NCI-H748 treated with DMSO at 0.1 percent for 48 hours (cell line): ENCODE data around the gene ANXA9.
A peak's percentile ranks its signal among the peaks of the same experiment; 100 is the strongest.

Experiments used
- DNase-seq: peaks from one replicate; lab custom pipeline; 2025; lab: John Stamatoyannopoulos, UW

Gene ANXA9

GRCh38 chr1:151005729-151006319 lies 23.7 kb downstream of the ANXA9 start:
- DNase-seq, result no peak

DNA sequence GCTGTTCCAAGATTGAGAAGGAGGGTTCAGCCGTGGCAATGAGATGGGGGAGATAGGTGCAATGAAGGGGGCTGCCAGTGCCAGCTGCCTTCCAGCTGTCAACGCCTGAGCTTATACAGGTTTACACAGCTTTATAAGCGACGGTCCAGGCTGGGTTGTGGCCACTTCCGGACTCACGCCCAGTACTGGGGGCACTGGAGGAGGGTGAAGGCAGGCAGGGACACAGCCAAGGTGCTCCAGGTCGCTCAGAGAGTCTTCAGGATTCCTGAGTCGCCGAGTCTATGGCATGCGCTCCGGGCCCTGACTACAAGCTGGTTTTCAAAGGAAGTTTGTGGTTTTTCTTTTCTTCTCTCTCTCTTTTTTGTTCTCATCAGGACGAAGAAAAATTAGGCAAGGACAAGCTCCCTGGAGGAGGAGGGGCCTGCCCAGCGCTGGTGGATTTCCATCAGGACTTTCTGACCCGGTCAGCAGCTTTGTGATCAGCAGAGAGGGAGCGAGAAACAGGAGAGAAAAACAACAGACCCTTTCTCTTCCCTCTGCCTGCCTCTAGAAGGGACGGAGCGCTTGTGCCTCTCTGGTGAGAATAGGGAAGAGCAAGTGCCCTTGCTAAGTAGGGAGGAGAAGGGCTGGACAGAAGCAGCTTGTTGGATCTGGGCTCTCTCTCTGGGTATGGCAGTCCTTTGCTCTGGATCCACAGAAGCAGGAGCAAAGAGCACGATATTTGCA lies 24.4 kb downstream of the ANXA9 start, which contains the start of gene MINDY1:
TSS of gene MINDY1 (minus strand) at position 576 of the 726 bp plus-strand sequence. CDS start 4,285 bp downstream, outside the sequence.
- peak; percentile 65 for DNase-seq

DNA sequence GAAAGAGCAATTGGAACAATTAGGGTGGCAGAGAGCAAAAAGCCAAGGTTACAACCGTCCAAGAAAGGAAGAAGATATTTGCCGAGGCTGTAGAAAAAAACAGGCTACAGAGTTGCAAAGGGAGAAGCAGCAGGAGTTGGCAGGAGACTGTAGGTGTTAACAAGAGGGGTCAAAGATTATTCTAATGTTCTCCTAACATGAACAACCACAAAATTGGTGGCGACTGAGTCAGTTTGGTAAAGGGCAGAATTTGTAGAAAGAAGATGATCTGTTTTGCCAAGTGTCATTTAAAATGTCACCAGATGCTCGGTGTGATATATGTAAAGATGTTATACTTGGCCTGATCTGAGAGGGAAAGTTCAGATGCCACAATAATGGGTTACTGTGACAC lies 25.8 kb downstream of the ANXA9 start:
- DNase-seq, result no peak

DNA sequence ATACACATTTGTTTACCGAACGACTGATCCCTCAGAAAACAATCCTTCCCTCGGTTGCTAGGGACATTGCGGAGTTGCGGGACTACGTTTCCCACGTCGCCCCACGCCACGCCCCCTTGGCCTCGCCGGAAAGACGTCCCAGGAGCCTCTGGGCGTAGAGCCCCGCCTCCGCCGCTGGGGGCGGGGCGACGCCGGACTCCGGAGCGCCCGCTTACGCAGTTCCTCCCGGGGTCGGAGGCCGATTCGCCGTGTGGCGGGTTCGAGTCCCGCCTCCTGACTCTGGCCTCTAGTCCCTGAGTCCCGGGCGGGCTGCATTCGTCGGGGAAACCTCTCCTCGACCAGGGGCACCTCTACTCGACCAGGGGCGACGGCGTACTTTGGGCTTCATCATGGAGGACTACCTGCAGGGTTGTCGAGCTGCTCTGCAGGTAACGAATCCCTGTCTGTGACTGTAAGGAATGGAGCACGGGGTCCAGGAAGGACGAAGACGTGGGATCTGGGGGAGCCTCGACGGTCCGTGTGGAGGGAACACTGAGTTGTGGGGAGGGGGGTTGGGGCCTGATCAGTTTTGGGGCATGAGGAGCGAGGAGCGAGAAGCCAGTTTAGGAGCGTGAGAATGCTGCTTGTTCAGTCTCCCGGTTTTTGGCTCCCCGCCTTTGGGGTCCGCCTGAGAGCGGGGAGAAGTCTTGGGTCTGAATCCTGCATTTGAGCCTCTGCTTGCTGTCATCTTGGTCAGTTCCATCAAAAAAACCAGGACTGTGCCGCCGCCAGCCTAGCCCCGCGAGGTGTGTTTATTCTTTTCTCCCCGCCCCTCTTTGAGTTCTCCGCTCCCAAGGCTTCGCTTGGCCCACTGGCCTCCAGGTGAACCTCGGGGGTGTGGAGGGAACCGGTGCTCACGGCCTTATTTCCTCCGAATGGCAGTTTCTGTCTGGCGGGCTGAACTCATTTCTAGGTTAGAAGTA lies 26.4 kb downstream of the ANXA9 start, which contains the start of gene PRUNE1:
TSS of gene PRUNE1 (plus strand) at position 206 of the 962 bp plus-strand sequence. CDS start at position 390, 184 bp downstream.
- DNase-seq, result peak; percentile 89

DNA sequence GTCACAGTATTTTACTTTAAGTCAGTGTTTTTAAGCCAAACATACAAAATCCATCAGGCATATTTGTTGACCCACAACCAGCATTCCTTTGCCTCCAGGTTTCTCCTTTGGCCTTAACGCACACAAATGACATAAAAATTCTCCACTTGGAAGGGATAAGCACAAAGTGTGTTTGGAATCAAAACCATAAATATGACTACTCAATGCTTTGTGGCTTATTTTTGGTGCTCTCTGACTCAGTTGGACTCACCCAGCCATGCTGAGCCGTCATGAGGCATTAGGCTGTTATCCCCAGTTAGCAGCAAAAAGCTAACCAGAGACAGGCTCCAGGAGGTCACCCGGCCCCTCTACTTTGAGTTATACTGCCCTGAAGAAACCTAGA lies 27.1 kb downstream of the ANXA9 start:
- DNase-seq, result no peak

DNA sequence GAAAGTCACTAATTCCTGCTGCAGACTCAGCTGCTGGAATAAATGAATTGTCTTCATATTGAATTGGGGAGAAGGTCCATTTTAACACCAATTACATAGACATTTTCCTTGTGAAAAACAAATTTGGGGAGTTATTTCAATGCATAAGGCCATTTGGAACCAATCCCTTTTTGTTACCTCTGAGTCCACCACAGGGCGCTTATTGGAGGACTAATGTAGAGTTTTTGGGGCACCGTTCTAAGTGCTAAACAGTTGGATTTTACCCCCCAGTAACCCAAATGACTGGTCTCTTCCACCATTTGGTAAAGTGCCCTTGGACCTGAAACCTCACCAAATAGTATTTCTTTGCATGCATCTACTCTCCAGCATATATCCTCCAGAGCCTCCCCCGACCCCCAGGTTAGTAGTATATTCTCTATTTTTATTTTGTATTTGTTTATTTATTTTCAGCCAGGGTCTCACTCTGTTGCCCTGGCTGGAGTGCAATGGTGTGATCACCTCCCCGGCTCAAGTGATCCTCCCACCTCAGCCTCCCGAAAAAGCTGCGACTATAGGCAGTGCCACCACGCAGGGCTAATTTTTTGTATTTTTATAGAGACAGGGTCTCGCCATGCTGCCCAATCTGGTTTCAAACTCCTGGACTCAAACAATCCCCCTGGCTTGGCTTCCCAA lies 27.7 kb downstream of the ANXA9 start:
- DNase-seq, result no peak

GRCh38 chr1:151010346-151010726 lies 28.2 kb downstream of the ANXA9 start:
- DNase-seq, result no peak

DNA sequence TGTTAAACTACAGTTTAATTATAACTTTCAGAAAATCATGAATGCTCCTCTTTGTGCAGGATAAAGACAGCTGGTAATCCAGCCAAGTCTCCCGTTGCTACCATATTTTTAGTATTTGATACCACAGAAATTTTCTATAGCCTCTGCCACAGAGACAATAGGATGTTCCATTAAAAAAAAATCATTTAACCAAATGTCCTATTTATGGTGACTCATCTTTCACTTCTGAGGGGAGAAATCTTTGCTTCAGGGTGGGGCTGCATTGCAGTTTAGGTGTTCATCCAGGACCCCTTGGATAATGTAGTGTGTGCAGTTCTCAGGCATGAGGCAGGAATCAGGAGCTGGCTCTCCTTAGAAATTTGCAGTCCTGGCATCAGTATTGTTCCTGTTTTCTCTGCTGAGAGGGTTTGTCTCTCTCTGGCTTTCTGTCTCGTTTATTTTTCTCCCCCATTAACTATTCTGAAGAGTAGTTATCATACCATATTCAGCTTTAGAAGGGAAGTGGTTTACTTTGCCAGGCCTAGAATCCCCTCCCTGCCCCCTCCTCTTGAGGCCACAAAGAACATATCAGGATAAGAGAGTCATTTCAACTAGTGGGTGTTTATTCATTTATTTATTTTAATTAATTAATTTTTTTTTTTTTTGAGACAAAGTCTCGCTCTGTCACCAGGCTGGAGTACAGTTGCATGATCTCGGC lies 29.2 kb downstream of the ANXA9 start:
- no peak for DNase-seq

DNA sequence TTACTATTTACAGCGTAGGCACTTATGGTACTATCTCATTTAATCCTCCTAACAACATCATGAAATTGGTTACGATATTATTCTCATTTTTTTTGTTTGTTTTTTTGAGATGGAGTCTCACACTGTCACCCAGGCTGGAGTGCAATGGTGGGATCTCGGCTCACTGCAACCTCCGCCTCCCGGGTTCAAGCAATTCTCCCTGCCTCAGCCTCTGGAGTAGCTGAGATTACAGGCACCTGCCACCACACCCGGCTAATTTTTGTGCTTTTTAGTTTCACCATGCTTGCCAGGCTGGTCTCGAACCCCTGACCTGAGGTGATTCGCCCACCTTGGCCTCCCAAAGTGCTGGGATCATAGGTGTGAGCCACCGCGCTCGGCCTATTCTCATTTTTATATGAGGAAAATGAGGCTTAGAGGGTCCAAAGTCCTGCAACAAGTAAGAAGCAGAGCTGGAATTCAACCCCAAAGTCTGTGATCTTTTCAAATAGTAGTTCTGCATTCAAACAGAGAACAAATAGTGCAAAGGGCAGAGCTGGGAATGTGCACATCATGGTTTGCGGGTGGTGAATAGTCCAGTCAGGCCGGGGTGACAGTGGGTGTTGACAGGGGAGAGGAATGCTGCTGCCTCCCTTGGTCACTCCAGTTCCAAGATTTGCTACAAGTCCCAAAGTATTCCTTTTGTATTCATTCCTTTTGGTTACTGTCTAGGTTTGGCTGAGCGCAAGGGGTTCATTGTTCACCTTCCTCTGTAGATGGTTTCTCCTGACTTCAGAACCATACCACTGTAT lies 30.8 kb downstream of the ANXA9 start:
- no peak for DNase-seq

DNA sequence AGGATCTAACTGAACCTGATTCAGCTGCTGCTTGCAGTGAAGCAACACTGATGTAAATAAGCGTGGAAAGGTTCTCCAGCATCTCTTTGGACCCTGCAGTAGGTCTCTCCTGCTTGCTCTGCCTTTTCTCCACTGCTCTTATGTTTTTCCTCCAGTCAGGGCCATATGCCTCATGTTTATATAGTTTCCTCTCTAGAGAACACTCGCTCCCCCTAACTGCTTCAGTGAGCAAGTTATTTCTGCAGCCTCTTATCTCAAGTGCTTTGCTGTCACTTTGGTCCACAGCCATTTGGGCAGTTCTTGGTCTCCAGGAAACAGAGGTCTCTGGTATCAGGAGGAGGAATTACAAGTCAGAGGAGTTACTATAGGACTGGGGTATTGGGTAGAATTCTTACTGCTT lies 31.4 kb downstream of the ANXA9 start:
- no peak for DNase-seq

- DNase-seq, result peak; percentile 38
Measured at GRCh38 chr1:151024540-151025146, 42.6 kb downstream of the ANXA9 start.

GRCh38 chr1:151026460-151026859 lies 44.4 kb downstream of the ANXA9 start:
- no peak for DNase-seq

DNA sequence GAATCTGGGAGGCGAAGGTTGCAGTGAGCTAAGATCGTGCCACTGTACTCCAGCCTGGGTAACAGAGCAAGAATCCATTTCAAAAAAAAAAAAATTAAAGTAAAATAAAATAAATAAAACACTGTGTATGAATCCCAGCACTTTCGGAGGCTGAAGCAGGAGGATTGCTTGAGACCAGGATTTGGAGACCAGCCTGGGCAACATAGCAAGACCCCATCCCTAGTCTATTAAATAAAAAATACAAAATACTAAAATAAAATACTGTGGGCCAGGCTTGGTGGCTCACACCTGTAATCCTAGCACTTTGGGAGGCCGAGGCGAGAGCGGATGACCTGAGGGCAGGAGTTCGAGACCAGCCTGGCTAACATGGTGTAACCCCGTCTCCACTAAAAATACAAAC lies 50.1 kb downstream of the ANXA9 start:
- no peak for DNase-seq

- DNase-seq, result no peak
Measured at GRCh38 chr1:151035167-151035566, 53.1 kb downstream of the ANXA9 start.

GRCh38 chr1:151036356-151036755 lies 54.3 kb downstream of the ANXA9 start, which contains the start of gene BNIPL:
BNIPL (plus strand) TSS chr1:151036586; CDS start chr1:151036726, 140 bp downstream.
- no peak for DNase-seq

- no peak for DNase-seq
Measured at GRCh38 chr1:151037032-151037431, 54.9 kb downstream of the ANXA9 start.

DNA sequence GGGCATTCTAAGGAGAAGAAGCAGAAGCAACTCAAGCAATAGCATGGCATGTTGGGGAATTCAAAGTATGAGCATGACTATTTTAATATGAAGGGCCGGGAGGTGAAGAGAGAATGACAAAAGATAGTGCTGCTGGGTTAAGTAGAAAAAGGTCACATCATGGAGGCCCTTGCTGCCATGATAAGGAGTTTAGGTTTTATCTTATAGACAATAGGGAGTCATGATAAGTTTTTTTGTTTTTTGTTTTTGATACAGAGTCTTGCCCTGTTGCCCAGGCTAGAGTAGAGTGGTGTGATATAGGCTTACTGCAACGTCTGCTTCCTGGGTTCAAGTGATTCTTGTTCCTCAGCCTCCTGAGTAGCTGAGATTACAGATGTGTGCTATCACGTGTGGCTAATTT lies 57.4 kb downstream of the ANXA9 start:
- no peak for DNase-seq

DNA sequence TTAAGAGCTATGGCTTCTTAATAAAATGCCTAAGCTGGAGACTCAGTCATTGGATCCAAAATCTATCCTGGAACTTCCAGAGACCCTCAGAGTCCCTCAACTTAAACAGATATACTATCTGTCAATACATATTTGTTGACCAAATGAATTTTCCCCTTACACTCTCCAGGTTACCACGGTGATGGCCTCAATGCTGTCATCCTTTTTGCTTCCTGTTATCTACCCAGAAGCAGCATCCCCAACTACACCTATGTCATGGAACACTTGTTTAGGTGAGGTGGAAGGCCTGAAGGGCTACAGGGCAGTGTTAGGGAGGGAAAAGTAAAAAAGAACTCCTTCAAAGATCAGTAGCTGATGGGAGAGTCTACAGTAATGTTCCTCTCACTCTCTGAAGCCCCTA lies 61.1 kb downstream of the ANXA9 start:
- no peak for DNase-seq
